DND-41 (cell line): ENCODE results near the gene POSTN.

Experiments
- ATAC-seq: fragments of 200-7000 bp; cut with Tn5 transposase; 3 replicates; pipeline ENCODE4 v1.9.1; 2021; ENCODE audit warnings: low read depth; ENCODE audit not compliant: insufficient read depth
- DNase-seq: peaks from one replicate; pipeline ENCODE4 v3.0.0-alpha.2; 2020
- H2AFZ ChIP-seq: 2 replicates; pipeline ENCODE4 v1.6.0; 2012; ENCODE audit warnings: low read depth, low read length
- H3K27ac ChIP-seq: 2 replicates; pipeline ENCODE4 v1.5.1; 2012; ENCODE audit warnings: low read length, inconsistent platforms
- H3K27me3 ChIP-seq: fragments of 200-600 bp; sonication (generic); 2 replicates; pipeline ENCODE4 v1.6.0; 2012; ENCODE audit warnings: low read length, mild to moderate bottlenecking, inconsistent platforms; ENCODE audit not compliant: insufficient read depth, poor library complexity
- H3K36me3 ChIP-seq: 2 replicates; pipeline ENCODE4 v1.5.1; 2012; ENCODE audit warnings: low read length, inconsistent platforms; ENCODE audit not compliant: insufficient read depth
- H3K4me1 ChIP-seq: 2 replicates; pipeline ENCODE4 v1.5.1; 2012; ENCODE audit warnings: mild to moderate bottlenecking, low read length; ENCODE audit not compliant: insufficient read depth
- H3K4me2 ChIP-seq: 2 replicates; pipeline ENCODE4 v1.6.0; 2012; ENCODE audit warnings: mild to moderate bottlenecking, moderate library complexity, low read length, inconsistent platforms; ENCODE audit not compliant: insufficient read depth
- H3K4me3 ChIP-seq, 2 experiments: fragments of 200-600 bp in 1 of 2; shearing (Covaris generic) in 1 of 2; 2 replicates each; pipeline ENCODE4 v1.5.1; 2012 to 2016; ENCODE audit warnings: inconsistent platforms in 2 of 2, low read length in 2 of 2, mild to moderate bottlenecking in 2 of 2, low read depth in 1 of 2, moderate library complexity in 1 of 2
- H3K79me2 ChIP-seq: 2 replicates; pipeline ENCODE4 v1.6.0; 2012; ENCODE audit warnings: low read length, inconsistent platforms; ENCODE audit not compliant: insufficient read depth
- H3K9ac ChIP-seq: 2 replicates; pipeline ENCODE4 v1.6.0; 2012; ENCODE audit warnings: low read depth, mild to moderate bottlenecking, inconsistent platforms, low read length, moderate library complexity
- H3K9me3 ChIP-seq: 2 replicates; pipeline ENCODE4 v1.5.1; 2012; ENCODE audit warnings: low read length, moderate library complexity, mild to moderate bottlenecking, inconsistent platforms; ENCODE audit not compliant: insufficient read depth, severe bottlenecking
- H4K20me1 ChIP-seq: 2 replicates; pipeline ENCODE4 v1.6.0; 2012; ENCODE audit warnings: low read length; ENCODE audit not compliant: insufficient read depth
- CTCF ChIP-seq: IDR thresholded peaks from 2 replicates; pipeline ENCODE4 v1.5.1; 2012; ENCODE audit warnings: borderline replicate concordance, low read length, moderate library complexity, mild to moderate bottlenecking; ENCODE audit not compliant: poor library complexity, severe bottlenecking; ENCODE audit errors: extremely low read depth
- EZH2 ChIP-seq: IDR thresholded peaks from 3 replicates; pipeline ENCODE4 v1.6.1; 2012; ENCODE audit warnings: borderline replicate concordance, low read depth, mild to moderate bottlenecking, moderate library complexity, low read length, inconsistent platforms; ENCODE audit not compliant: severe bottlenecking

Gene POSTN

GRCh38 chr13:37526710-37527473 lies 71.7 kb downstream of the POSTN start:
- Histone ChIP-seq H3K79me2 (no peaks in the 10 kb centered on the region), H2AFZ (no peak overlapping the region), H3K4me3 (no peak overlapping the region), H3K4me2 (no peak overlapping the region), H4K20me1 (no peaks in the 10 kb centered on the region), H3K27me3 (no peaks in the 10 kb centered on the region), H3K9ac (no peak overlapping the region), H3K36me3 (no peaks in the 10 kb centered on the region), H3K27ac (no peak overlapping the region), H3K4me1 (no peaks in the 10 kb centered on the region), H3K9me3 (no peaks in the 10 kb centered on the region)
- TF ChIP-seq CTCF (no peak), EZH2 (no peak)
- no peak for DNase-seq
- ATAC-seq: no peak

GRCh38 chr13:37515226-37515625 lies 83.3 kb downstream of the POSTN start:
- DNase-seq: no peak
- Histone ChIP-seq H3K9me3 (no peaks in the 10 kb centered on the region), H3K27ac (no peak overlapping the region), H3K4me2 (no peak overlapping the region), H3K36me3 (no peaks in the 10 kb centered on the region), H3K4me3 (no peak overlapping the region), H4K20me1 (no peaks in the 10 kb centered on the region), H3K27me3 (no peaks in the 10 kb centered on the region), H3K9ac (no peak overlapping the region), H3K4me1 (no peaks in the 10 kb centered on the region), H3K79me2 (no peaks in the 10 kb centered on the region), H2AFZ (no peak overlapping the region)
- TF ChIP-seq CTCF (no peak), EZH2 (no peak)
- ATAC-seq: no peak
